Transverse colon (tissue), 3 donors: ENCODE results near the gene CRACDL.

Experiments
- CTCF ChIP-seq, 5 experiments: fragments of 200-600 bp in 3 of 5; fragments of 450-650 bp in 2 of 5; sonication (generic) in 3 of 5; IDR thresholded peaks; 1 replicate in 2 of 5; 2 replicates in 3 of 5; pipeline ENCODE4 v1.5.1; 2016 to 2017; ENCODE audit warnings: antibody characterized with exemption in 5 of 5, inconsistent platforms in 3 of 5, mild to moderate bottlenecking in 2 of 5, moderate library complexity in 1 of 5
- EP300 ChIP-seq: sonication (generic); formaldehyde crosslinking; IDR thresholded peaks from one replicate; pipeline ENCODE4 v1.6.1; 2017; ENCODE audit warnings: antibody characterized with exemption, low read depth
- POLR2A ChIP-seq: fragments of 450-650 bp; IDR thresholded peaks from one replicate; pipeline ENCODE4 v1.6.1; 2016; ENCODE audit warnings: antibody characterized with exemption, mild to moderate bottlenecking, moderate library complexity

DNA sequence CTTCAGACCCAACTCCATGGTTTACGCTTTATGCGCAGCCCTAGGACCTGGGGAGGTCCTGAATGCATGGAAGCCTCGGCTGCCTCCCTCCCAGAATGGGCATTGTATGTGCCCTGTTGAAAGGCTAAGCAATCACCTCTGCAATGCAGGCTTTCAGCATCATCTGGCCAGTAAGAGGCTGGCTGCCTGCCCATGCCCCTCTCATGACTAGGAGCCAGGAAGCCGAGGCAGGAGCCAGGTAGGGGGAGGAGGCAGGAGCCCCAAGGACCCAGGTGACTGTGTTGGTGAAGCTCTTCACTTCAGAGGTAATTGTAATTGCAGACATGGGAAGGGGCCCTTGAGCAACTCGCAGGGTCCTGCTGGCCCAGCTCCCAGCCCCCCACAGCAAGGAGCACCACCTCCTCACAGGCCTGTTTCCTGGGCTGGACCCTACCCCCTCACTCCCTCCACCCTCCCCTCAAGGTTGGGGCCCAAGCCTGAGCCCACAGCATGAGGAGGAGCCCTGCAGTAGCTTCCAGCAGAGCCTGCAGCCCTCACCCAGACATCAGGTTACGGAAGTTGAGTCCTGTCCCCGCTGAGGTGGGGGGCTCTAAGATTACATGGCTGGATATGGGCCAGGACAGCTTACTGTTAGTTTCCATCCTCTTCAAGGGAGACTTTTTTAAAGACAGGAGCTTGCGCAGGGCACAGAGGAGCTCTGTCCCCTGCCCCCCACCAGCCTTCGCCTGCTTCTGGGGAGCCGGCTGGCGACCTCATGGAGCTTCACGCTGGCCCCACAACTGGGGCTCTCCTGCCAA is 21.9 kb downstream of the CRACDL start:
- TF ChIP-seq CTCF (IDR thresholded peaks at IDR 0.05) (no peak), EP300 (no peak), POLR2A (no peak)
